Mononuclear cell (primary cell): ENCODE results near the gene LPO. TPM values are rescaled to one million over a fixed set of nuclear protein-coding genes. Genes with fewer than 3 reads are reported as not detected.

Experiments
- total RNA-seq: library from RNA; depleted of rRNA; stranded (reverse); fragments of >200 nt; gene quantifications from one replicate; pipeline ENCODE4 v1.2.3, GENCODE V29; 2012

LPO gene
- total RNA-seq, 1 donor, result not detected

Other genes starting within 250 kb of the LPO start
- 127 TPM for gene SRSF1, start 231.3 kb upstream of the LPO start, total RNA-seq
- 12.0 TPM for gene DYNLL2, start 155.2 kb upstream of the LPO start, total RNA-seq
- 0.42 TPM for gene OR4D1, start 90.2 kb upstream of the LPO start, total RNA-seq
- not detected for gene OR4D2, start 71.6 kb upstream of the LPO start, total RNA-seq
- under 0.01 TPM for gene EPX, start 45.9 kb upstream of the LPO start, total RNA-seq
- gene MKS1, start 19.3 kb upstream of the LPO start, total RNA-seq, result 1.2 TPM
- 0.42 TPM for gene MPO, start 42.4 kb downstream of the LPO start, total RNA-seq
- gene TSPOAP1, start 90.2 kb downstream of the LPO start, total RNA-seq, result 22.4 TPM
- 65.3 TPM for gene SUPT4H1, start 113.6 kb downstream of the LPO start, total RNA-seq
- gene RNF43, start 178.9 kb downstream of the LPO start, total RNA-seq, result 0.42 TPM
- 1.7 TPM for gene HSF5, start 249.8 kb downstream of the LPO start, total RNA-seq